Dermis blood vessel endothelial cell (primary cell): ENCODE data around the gene HMGCL. TPM values are rescaled to one million over a fixed set of nuclear protein-coding genes. Genes with fewer than 3 reads are reported as not detected.
A peak's percentile ranks its signal among the peaks of the same experiment; 100 is the strongest.
"Not testable (repeated sequence)": the region's sequence is repeated elsewhere in the genome, so short reads cannot be mapped to it uniquely, and the experiment has no call there.

Experiments
- DNase-seq: peaks from one replicate; pipeline ENCODE4 v3.0.0; 2010
- total RNA-seq: library from RNA; depleted of rRNA; stranded (reverse); fragments of >200 nt; gene quantifications from 2 replicates; pipeline ENCODE4 v1.2.3, GENCODE V29; 2014

HMGCL gene
- total RNA-seq, result 52.5 and 59.9 TPM in 2 replicates

GRCh38 chr1:23825076-23825761 lies at the start of gene HMGCL:
TSS of gene HMGCL (minus strand) at chr1:23825429. CDS start at chr1:23825415, 14 bp downstream.
- peak; percentile 93 for DNase-seq

- DNase-seq, result no peak
Observed at GRCh38 chr1:23872421-23872820, 47.2 kb upstream of the HMGCL start.

- no peak for DNase-seq
Observed at GRCh38 chr1:23869051-23869450, 43.8 kb upstream of the HMGCL start.

- peak; percentile 28 for DNase-seq
Observed at GRCh38 chr1:23868557-23869016, 43.4 kb upstream of the HMGCL start.

GRCh38 chr1:23867895-23868556 lies 42.8 kb upstream of the HMGCL start, which contains the start of gene FUCA1:
TSS of gene FUCA1 (minus strand) at chr1:23868290. CDS start at chr1:23868286, 4 bp downstream.
- DNase-seq, result peak; percentile 91

GRCh38 chr1:23867542-23867894 lies 42.3 kb upstream of the HMGCL start:
- peak; percentile 2 for DNase-seq

- DNase-seq, result peak; percentile 16
Observed at GRCh38 chr1:23865543-23865930, 40.3 kb upstream of the HMGCL start.

- no peak for DNase-seq
Observed at GRCh38 chr1:23864801-23865542, 39.7 kb upstream of the HMGCL start.

- DNase-seq, result no peak
Observed at GRCh38 chr1:23862640-23863039, 37.4 kb upstream of the HMGCL start.

GRCh38 chr1:23854568-23854967 lies 29.3 kb upstream of the HMGCL start:
- DNase-seq, result peak; percentile 53

- DNase-seq, result not testable (repeated sequence)
Observed at GRCh38 chr1:23853124-23853523, 27.9 kb upstream of the HMGCL start.

GRCh38 chr1:23851406-23851805 lies 26.2 kb upstream of the HMGCL start:
- DNase-seq, result not testable (repeated sequence)

GRCh38 chr1:23848673-23849616 lies 23.7 kb upstream of the HMGCL start:
- DNase-seq, result no peak

GRCh38 chr1:23847482-23848095 lies 22.4 kb upstream of the HMGCL start:
- DNase-seq, result not testable (repeated sequence)

GRCh38 chr1:23845163-23845562 lies 19.9 kb upstream of the HMGCL start:
- no peak for DNase-seq

- DNase-seq, result no peak
Observed at GRCh38 chr1:23843644-23844043, 18.4 kb upstream of the HMGCL start.

GRCh38 chr1:23838401-23838866 lies 13.2 kb upstream of the HMGCL start:
- DNase-seq, result peak; percentile 57

GRCh38 chr1:23837908-23838307 lies 12.7 kb upstream of the HMGCL start:
- no peak for DNase-seq

GRCh38 chr1:23836037-23836436 lies 10.8 kb upstream of the HMGCL start:
- DNase-seq, result no peak

GRCh38 chr1:23834156-23834555 lies 8.9 kb upstream of the HMGCL start:
- not testable (repeated sequence) for DNase-seq

- no peak for DNase-seq
Observed at GRCh38 chr1:23827717-23828116, 2.5 kb upstream of the HMGCL start.

- DNase-seq, result not testable (repeated sequence)
Observed at GRCh38 chr1:23826590-23826989, 1.4 kb upstream of the HMGCL start.
